ENCODE results near the gene XDH. TPM values are rescaled to one million over a fixed set of nuclear protein-coding genes. Genes with fewer than 3 reads are reported as not detected.

Gene XDH
- total RNA-seq (1 to 10 TPM in 1 of 2 donors, under 1 TPM in 1; 0.43 to 1.5 TPM), polyA plus RNA-seq (ENCODE audit: insufficient read depth, low read depth, low replicate concordance) (0.21 TPM)
- long read RNA-seq, donor 1 = 0 reads
- long read RNA-seq, donor 2 = 0 reads

DNA sequence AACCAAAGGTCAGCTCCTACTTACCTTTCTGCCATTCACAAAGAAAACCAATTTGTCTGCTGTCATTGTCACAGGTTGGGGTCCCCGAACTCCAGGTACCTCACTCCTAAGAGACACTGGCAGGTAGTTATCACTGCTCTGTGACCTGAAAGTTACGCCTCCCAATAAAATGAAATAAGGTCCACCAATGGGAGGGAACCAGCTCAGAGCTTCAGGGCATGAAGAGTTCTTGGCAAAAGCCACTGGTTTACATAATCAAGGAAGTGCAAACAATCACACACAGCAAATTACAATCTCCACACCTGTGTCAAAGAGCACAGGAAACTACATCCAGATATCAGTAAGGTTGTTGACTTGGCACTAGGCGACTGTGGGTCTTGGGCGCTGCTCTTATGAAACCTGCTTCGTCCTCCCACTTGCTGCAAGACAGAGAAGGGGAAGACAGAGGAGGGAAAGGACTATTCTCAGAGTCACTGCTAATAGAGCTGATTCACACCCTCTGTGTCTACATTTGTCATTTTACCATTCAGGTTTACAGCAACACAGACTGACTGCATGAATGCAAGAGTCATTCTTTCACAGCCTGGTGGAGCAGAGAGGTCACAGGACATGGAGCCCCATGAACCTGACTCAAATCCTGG lies at the start of gene XDH:
Gene XDH (minus strand): TSS at position 142 of the 641 bp plus-strand sequence. CDS start 76 bp downstream, at position 66.
- Histone ChIP-seq H3K27me3 (no peaks in the 10 kb centered on the region), H3K9me3 (no peaks in the 10 kb centered on the region), H3K27ac (no peak within 1 kb of the TSS), H3K4me3 (no peak within 1 kb of the TSS), H3K4me1 (no peaks in the 10 kb centered on the region), H3K36me3 (ENCODE audit: low read depth, missing control alignments) (no peaks in the 10 kb centered on the region)
- no peak for DNase-seq
- no peak for TF ChIP-seq POLR2A (IDR thresholded peaks at IDR 0.05)
- TF ChIP-seq, protein P1, sequence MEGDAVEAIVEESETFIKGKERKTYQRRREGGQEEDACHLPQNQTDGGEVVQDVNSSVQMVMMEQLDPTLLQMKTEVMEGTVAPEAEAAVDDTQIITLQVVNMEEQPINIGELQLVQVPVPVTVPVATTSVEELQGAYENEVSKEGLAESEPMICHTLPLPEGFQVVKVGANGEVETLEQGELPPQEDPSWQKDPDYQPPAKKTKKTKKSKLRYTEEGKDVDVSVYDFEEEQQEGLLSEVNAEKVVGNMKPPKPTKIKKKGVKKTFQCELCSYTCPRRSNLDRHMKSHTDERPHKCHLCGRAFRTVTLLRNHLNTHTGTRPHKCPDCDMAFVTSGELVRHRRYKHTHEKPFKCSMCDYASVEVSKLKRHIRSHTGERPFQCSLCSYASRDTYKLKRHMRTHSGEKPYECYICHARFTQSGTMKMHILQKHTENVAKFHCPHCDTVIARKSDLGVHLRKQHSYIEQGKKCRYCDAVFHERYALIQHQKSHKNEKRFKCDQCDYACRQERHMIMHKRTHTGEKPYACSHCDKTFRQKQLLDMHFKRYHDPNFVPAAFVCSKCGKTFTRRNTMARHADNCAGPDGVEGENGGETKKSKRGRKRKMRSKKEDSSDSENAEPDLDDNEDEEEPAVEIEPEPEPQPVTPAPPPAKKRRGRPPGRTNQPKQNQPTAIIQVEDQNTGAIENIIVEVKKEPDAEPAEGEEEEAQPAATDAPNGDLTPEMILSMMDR (IDR thresholded peaks at IDR 0.05) = no peak
- intact Hi-C loops (cut with DNase I; ENCODE audit: low total_unique reads) = no loop called here
- WGBS, 2 donors = 73 to 75% methylated on average over 5 of the region's 5 CpGs

- intact Hi-C loops (cut with DNase I; ENCODE audit: low total_unique reads) = no loop called here
- no peak overlapping the region for H3K27ac ChIP-seq
- no peaks in the 10 kb centered on the region for H3K36me3 ChIP-seq (ENCODE audit: low read depth, missing control alignments)
- no peaks in the 10 kb centered on the region for H3K9me3 ChIP-seq
- H3K4me3 ChIP-seq = no peak overlapping the region
- H3K4me1 ChIP-seq = no peaks in the 10 kb centered on the region
- DNase-seq = no peak
- 69 to 72% methylated on average over 3 to 4 of the region's 4 CpGs for WGBS, 2 donors
- TF ChIP-seq, protein P1 (IDR thresholded peaks at IDR 0.05) = no peak
- TF ChIP-seq POLR2A (IDR thresholded peaks at IDR 0.05) = no peak
- no peaks in the 10 kb centered on the region for H3K27me3 ChIP-seq
These were observed 43.1 kb upstream of the XDH start for GRCh38 chr2:31457651-31458050.

DNA sequence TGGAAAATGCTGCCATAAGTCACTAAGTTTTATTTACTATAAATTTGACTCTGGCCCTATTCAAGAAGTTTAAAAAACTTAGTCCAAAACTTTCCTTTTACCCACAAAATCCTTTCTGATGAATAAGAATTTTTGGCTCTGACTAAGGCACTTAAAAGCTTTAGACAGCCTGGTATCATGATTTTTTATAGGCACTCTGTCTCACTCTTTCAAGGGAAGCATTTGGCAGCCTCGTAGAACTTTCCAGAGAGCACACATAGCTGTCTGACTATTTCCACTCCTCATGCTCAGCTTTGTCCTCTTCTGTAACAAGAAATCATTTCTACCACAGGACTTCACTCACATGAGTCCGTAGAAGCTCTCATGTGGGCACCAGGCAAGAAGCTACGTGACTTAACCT lies 32.3 kb upstream of the XDH start:
- DNase-seq = no peak
- no peaks in the 10 kb centered on the region for H3K36me3 ChIP-seq (ENCODE audit: low read depth, missing control alignments)
- intact Hi-C loops (cut with DNase I; ENCODE audit: low total_unique reads) = no loop called here
- H3K4me1 ChIP-seq = no peaks in the 10 kb centered on the region
- no peaks in the 10 kb centered on the region for H3K27me3 ChIP-seq
- H3K9me3 ChIP-seq = no peaks in the 10 kb centered on the region
- WGBS, 2 donors = 65 to 89% methylated on average over 3 of the region's 3 CpGs
- no peak overlapping the region for H3K27ac ChIP-seq
- TF ChIP-seq, protein P1 (IDR thresholded peaks at IDR 0.05) = no peak
- no peak overlapping the region for H3K4me3 ChIP-seq

- no peak for TF ChIP-seq POLR2A (IDR thresholded peaks at IDR 0.05)
- TF ChIP-seq, protein P1 (IDR thresholded peaks at IDR 0.05) = no peak
- no peaks in the 10 kb centered on the region for H3K9me3 ChIP-seq
- no peaks in the 10 kb centered on the region for H3K4me1 ChIP-seq
- H3K36me3 ChIP-seq (ENCODE audit: low read depth, missing control alignments) = no peaks in the 10 kb centered on the region
- H3K27me3 ChIP-seq = no peaks in the 10 kb centered on the region
- 80 to 81% methylated on average over 2 of the region's 2 CpGs for WGBS, 2 donors
- intact Hi-C loops (cut with DNase I; ENCODE audit: low total_unique reads) = no loop called here
- no peak overlapping the region for H3K4me3 ChIP-seq
- H3K27ac ChIP-seq = no peak overlapping the region
- DNase-seq = no peak
These were observed 27.8 kb upstream of the XDH start for GRCh38 chr2:31442376-31442775.

DNA sequence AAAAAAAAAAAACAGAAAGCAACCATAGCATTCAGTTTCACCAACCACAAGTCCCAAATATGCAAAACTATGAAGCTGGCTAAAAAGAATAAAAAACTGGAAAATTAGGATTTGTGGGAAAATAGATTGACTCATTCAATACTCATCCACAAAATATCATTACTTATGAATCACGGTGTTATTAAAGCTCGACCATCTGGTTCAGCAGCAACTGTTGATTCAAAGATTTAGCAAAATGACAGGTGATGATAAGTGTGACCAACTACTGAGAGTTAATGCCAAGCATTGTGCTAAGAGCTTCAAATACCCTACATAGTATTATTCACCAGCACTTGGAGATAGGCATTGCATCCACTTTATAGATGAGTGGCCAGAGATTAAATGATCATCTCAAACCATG lies 26.2 kb upstream of the XDH start:
- DNase-seq = no peak
- no peak for TF ChIP-seq POLR2A (IDR thresholded peaks at IDR 0.05)
- TF ChIP-seq, protein P1 (IDR thresholded peaks at IDR 0.05) = no peak
- intact Hi-C loops (cut with DNase I; ENCODE audit: low total_unique reads) = no loop called here
- 69 to 92% methylated on average over 2 of the region's 2 CpGs for WGBS, 2 donors
- no peaks in the 10 kb centered on the region for H3K27me3 ChIP-seq
- H3K4me3 ChIP-seq = no peak overlapping the region
- no peaks in the 10 kb centered on the region for H3K9me3 ChIP-seq
- H3K27ac ChIP-seq = no peak overlapping the region
- no peaks in the 10 kb centered on the region for H3K36me3 ChIP-seq (ENCODE audit: low read depth, missing control alignments)
- no peaks in the 10 kb centered on the region for H3K4me1 ChIP-seq
